ENCODE results near the gene TRPM5. TPM values are rescaled to one million over a fixed set of nuclear protein-coding genes. Genes with fewer than 3 reads are reported as not detected.

Gene TRPM5
- total RNA-seq, 1 experiment from 2014 or later, result 0.07 TPM

GRCh38 chr11:2415601-2416380 lies 28.5 kb downstream of the TRPM5 start:
- no peak for DNase-seq (ENCODE audit: low spot score)
- CTCF ChIA-PET, result interaction anchor here (2.0 kb wide), 1 partner anchor 111 kb away, joined by 9 read pairs; no protein-coding TSS in a partner anchor
- no peaks in the 10 kb centered on the region for H3K4me1 Mint-ChIP-seq
- no peaks in the 10 kb centered on the region for H3K9me3 Mint-ChIP-seq
- H3K27ac Mint-ChIP-seq, result no peak overlapping the region
- H3K4me3 Mint-ChIP-seq, result no peak overlapping the region
- no peaks in the 10 kb centered on the region for H3K27me3 Mint-ChIP-seq (ENCODE audit: low read depth)
- TF ChIP-seq FOXP1 (CRISPR knock-in tag; IDR thresholded peaks at IDR 0.05; ENCODE audit: borderline replicate concordance), result no peak
- no peak for TF ChIP-seq ETV6 (CRISPR knock-in tag; IDR thresholded peaks at IDR 0.05)
- TF ChIP-seq PRDM15 (CRISPR knock-in tag; IDR thresholded peaks at IDR 0.05), result no peak
- TF ChIP-seq, protein P1, sequence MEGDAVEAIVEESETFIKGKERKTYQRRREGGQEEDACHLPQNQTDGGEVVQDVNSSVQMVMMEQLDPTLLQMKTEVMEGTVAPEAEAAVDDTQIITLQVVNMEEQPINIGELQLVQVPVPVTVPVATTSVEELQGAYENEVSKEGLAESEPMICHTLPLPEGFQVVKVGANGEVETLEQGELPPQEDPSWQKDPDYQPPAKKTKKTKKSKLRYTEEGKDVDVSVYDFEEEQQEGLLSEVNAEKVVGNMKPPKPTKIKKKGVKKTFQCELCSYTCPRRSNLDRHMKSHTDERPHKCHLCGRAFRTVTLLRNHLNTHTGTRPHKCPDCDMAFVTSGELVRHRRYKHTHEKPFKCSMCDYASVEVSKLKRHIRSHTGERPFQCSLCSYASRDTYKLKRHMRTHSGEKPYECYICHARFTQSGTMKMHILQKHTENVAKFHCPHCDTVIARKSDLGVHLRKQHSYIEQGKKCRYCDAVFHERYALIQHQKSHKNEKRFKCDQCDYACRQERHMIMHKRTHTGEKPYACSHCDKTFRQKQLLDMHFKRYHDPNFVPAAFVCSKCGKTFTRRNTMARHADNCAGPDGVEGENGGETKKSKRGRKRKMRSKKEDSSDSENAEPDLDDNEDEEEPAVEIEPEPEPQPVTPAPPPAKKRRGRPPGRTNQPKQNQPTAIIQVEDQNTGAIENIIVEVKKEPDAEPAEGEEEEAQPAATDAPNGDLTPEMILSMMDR (IDR thresholded peaks at IDR 0.05), result 0 out of 2 replicates have a peak, but pooled peaks have one; percentile 24
- POLR2A ChIA-PET, result no interaction called here
- ATAC-seq, result no peak
- H3K36me3 Mint-ChIP-seq, result no peaks in the 10 kb centered on the region

GRCh38 chr11:2415171-2415570 lies 29.1 kb downstream of the TRPM5 start:
- Mint-ChIP-seq H3K4me3 (no peak overlapping the region), H3K27ac (peak overlapping the region; percentile 68; the same call in 1 of the 2 replicates), H3K27me3 (ENCODE audit: low read depth) (no peaks in the 10 kb centered on the region), H3K36me3 (no peaks in the 10 kb centered on the region), H3K4me1 (no peaks in the 10 kb centered on the region), H3K9me3 (no peaks in the 10 kb centered on the region)
- ATAC-seq (no peak), DNase-seq (ENCODE audit: low spot score) (no peak)
- TF ChIP-seq, protein P2, sequence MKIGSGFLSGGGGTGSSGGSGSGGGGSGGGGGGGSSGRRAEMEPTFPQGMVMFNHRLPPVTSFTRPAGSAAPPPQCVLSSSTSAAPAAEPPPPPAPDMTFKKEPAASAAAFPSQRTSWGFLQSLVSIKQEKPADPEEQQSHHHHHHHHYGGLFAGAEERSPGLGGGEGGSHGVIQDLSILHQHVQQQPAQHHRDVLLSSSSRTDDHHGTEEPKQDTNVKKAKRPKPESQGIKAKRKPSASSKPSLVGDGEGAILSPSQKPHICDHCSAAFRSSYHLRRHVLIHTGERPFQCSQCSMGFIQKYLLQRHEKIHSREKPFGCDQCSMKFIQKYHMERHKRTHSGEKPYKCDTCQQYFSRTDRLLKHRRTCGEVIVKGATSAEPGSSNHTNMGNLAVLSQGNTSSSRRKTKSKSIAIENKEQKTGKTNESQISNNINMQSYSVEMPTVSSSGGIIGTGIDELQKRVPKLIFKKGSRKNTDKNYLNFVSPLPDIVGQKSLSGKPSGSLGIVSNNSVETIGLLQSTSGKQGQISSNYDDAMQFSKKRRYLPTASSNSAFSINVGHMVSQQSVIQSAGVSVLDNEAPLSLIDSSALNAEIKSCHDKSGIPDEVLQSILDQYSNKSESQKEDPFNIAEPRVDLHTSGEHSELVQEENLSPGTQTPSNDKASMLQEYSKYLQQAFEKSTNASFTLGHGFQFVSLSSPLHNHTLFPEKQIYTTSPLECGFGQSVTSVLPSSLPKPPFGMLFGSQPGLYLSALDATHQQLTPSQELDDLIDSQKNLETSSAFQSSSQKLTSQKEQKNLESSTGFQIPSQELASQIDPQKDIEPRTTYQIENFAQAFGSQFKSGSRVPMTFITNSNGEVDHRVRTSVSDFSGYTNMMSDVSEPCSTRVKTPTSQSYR (CRISPR knock-in tag; IDR thresholded peaks at IDR 0.05), result no peak
- ChIA-PET POLR2A (no interaction called here), CTCF (interaction anchor here (2.0 kb wide), 1 partner anchor 111 kb away, joined by 9 read pairs; no protein-coding TSS in a partner anchor)

DNA sequence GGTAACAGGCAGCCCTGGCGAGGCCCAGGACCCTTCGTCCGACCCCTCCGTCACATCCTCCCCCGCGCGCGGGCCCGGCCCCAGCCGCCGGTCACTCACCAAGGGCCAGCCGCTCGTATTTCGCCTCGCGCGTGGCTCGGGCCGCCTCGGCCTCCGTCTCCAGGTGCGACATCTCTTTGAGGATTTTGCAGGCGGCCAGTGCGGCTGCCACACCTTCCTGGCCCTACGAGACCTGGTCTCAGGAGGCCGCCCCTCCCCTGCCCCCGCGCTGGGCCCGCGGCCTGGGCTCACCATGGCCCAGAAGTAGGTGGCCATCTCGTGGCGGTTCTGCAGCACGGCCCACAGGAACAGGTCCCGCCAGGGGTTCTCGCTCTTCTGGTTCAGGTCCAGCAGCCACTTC lies 29.7 kb downstream of the TRPM5 start:
- POLR2A ChIA-PET, result no interaction called here
- H3K4me1 Mint-ChIP-seq, result no peaks in the 10 kb centered on the region
- no peaks in the 10 kb centered on the region for H3K27me3 Mint-ChIP-seq (ENCODE audit: low read depth)
- H3K27ac Mint-ChIP-seq, result no peak overlapping the region
- no peak overlapping the region for H3K4me3 Mint-ChIP-seq
- H3K36me3 Mint-ChIP-seq, result no peaks in the 10 kb centered on the region
- DNase-seq (ENCODE audit: low spot score), result no peak
- no peak for ATAC-seq
- H3K9me3 Mint-ChIP-seq, result no peaks in the 10 kb centered on the region
- TF ChIP-seq GTF2I (CRISPR knock-in tag; conservative IDR thresholded peaks at IDR 0.05), result no peak
- TF ChIP-seq, protein P3, sequence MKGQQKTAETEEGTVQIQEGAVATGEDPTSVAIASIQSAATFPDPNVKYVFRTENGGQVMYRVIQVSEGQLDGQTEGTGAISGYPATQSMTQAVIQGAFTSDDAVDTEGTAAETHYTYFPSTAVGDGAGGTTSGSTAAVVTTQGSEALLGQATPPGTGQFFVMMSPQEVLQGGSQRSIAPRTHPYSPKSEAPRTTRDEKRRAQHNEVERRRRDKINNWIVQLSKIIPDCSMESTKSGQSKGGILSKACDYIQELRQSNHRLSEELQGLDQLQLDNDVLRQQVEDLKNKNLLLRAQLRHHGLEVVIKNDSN (CRISPR knock-in tag; IDR thresholded peaks at IDR 0.05), result no peak
- no peak for TF ChIP-seq ZNF317 (CRISPR knock-in tag; IDR thresholded peaks at IDR 0.05; ENCODE audit: borderline replicate concordance, low read depth)
- TF ChIP-seq, protein P4, sequence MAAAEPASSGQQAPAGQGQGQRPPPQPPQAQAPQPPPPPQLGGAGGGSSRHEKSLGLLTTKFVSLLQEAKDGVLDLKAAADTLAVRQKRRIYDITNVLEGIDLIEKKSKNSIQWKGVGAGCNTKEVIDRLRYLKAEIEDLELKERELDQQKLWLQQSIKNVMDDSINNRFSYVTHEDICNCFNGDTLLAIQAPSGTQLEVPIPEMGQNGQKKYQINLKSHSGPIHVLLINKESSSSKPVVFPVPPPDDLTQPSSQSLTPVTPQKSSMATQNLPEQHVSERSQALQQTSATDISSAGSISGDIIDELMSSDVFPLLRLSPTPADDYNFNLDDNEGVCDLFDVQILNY (CRISPR knock-in tag; IDR thresholded peaks at IDR 0.05), result no peak
- CTCF ChIA-PET, result interaction anchor here (2.0 kb wide), 1 partner anchor 110 kb away, joined by 9 read pairs; no protein-coding TSS in a partner anchor

Measured in WTC11 (cell line).